SW480 (cell line): ENCODE results near the gene MCHR1.
"Not testable (repeated sequence)": the region's sequence is repeated elsewhere in the genome, so short reads cannot be mapped to it uniquely, and the experiment has no call there.

ENCODE experiments used
- DNase-seq: peaks from one replicate; pipeline ENCODE4 v3.0.0-alpha.2; 2016; ENCODE audit warnings: low spot score

The MCHR1 gene

DNA sequence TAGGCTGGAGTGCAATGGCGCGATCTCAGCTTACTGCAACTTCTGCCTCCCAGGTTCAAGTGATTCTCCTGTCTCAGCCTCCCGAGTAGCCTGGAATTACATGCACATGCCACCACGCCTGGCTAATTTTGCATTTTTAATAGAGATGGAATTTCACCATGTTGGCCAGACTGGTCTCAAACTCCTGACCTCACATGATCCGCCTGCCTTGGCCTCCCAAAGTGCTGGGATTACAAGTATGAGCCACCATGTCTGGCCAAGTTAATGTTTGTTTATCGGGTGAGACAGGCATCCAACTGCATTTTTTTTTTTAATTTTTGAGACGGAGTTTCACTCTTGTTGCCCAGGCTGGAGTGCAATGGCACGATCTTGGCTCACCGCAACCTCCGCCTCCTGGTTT, 22.6 kb upstream of the MCHR1 start:
- not testable (repeated sequence) for DNase-seq

DNA sequence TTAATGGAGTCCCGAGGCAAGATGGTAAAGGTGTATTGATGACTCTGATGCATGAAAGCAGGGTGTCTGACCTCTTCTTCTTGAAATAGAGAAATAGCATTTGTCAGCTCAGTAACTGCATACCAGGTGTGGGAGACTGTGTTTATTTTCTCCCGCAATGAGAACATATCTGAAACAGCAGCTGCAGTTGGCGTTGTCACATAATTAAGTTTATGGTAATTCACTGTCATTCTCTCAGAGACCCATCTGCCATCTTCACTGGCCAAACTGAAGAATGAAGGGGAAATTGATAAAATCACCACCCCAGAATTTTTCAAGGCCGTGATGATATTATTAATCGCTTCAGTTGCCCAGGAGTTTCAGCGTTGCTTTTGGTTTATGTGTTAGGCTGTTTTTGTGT, 20.1 kb upstream of the MCHR1 start:
- DNase-seq = no peak

DNA sequence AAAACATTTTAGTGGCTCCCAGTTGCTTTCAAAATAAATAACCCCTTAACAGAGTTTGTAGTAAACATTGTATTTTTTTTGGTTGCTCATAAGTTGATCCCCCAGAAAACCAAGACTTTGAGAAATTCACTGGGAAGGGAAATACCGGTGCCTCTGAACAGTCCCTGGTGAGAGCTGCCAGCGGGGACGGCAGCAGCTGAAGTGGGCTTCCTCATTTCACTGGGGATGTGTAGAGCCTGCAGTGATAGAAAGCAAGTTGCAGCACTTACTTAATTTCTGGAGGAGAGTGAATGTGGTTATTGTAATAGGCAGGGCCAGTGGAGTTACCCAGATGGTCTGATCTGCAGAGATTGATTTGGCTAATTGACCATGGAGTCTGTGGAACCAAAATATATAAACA, 18.6 kb upstream of the MCHR1 start:
- DNase-seq = no peak

DNA sequence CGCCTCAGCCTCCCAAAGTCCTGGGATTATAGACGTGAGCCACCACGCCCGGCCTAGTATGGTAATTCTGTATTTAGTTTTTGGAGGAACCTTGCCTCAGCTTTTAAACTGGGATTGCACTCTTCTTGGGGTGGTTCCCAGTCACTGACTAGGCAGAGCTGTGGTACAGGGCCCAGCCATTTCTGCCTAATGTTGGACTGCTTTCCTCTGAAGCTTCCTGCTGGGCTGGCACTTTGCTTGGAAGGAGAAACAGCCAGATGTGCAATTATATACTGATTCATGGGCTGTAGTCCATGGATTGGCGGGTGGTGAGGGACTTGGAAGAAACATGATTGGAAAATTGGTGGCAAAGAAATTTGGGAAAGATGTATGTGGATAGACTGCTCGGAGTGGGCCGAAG, 17.6 kb upstream of the MCHR1 start:
- no peak for DNase-seq

DNA sequence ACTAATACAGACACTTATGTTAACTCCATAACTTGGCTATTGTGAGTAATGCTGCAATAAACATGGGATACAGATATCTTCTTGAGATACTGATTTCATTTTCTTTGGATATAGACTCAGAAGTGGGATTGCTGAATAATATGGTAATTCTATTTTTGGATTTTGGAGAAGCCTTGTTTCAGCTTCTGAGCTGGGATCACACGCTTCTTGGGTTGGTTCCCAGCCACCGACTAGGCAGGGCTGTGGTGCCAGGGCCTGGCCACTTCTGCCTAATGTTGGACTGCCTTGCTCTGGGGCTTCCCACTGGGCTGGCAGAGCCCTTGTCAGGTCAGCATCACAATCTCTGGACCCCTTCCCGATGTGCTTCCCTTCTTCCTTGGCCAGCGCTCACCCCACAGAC, 14.0 kb upstream of the MCHR1 start:
- no peak for DNase-seq

DNA sequence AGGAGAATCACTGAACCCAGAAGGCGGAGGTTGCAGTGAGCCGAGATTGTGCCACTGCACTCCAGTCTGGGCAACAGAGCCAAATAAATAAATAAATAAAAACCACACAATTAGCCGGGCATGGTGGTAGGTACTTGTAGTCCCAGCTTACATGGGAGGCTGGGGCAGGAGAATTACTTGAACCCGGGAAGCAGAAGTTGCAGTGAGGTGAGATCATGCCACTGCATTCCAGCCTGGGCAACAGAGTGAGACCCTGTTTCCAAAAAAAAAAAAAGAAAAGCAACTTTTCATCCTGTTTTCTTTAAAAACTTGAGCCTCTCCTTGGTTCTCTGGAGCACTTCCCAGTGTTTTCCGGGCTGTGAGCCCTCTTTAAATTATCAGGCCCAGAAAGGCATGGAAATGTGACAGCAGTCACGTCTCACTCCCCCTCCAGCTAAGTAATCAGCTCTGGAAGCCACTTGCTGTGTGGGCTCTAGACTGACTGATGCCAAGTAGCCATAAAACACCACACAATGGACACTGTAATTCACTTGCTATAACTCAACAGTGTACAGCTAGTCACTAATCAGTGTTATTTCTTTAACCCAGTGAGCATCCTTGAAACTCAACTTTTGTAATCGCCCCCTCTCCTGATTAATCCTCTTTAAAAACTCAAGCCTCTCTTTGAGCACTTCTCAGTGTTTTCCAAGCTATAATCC, 13.0 kb upstream of the MCHR1 start:
- DNase-seq = no peak

DNA sequence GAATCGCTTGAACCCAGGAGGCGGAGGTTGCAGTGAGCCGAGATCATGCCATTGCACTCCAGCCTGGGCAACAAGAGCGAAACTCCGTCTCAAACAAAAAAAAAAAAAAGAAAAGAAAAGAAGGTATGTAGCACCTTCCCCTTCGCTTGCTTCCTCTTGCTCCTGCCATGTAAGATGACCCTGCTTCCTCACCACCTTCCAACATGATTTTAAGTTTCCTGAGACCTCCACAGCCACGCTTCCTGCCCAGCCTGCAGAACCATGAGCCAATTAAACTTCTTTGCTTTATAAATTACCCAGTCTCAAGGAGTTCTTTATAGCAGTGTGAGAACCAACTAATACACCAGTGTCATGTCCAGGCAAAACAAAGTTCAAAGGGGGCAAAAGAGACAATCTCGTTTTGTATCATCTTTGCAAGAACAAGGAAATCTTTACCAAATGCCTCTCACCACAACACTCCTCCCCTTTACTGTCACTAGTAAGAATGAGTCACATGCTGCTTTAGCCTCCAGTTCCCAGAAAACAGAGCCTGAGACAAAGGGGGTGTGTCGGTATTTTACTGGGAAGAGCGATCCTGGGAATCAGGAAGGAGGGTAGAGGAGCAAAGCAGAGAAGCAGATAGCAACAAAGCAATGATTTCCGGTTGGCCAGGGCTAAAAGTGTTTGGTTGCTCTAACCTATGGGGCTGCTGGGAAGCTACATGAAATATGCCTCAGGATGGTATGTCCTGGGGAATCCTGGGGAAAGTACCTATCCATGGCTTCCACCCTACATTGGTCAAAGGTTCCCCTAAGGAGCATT, 10.5 kb upstream of the MCHR1 start:
- DNase-seq = peak; percentile 73

DNA sequence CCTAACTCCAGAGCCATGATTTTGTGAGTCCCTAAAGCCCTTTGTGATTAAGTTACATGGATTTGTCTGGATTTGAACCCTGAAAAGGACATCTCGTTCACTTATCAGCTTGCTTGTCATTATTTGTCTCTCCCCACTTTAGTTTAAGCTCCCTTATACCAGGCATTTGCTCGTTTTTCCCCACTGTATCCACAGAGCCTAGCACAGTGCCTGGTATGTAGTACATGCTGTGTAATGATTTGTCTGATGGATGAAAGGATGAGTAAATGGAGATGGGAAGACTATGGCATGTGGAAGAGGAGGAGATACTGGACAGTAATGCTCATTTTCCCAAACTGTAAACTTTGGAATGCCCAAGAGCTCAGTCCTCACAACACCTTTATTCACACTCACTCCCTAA, 9.2 kb upstream of the MCHR1 start:
- DNase-seq = no peak

DNA sequence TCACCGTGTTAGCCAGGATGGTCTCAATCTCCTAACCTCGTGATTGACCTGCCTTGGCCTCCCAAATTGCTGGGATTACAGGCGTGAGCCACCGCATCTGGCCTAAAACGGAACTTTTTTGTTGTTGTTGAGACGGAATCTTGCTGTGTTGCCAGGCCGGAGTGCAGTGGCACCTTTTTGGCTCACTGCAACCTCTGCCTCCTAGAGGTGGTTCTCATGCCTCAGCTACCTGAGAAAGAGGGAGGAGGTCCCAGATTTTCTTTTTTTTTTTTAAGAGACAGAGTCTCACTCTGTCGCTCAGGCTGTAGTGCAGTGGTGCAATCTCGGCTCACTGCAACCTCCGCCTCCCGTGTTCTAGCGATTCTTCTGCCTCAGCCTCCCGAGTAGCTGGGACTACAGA, 7.9 kb upstream of the MCHR1 start:
- no peak for DNase-seq

DNA sequence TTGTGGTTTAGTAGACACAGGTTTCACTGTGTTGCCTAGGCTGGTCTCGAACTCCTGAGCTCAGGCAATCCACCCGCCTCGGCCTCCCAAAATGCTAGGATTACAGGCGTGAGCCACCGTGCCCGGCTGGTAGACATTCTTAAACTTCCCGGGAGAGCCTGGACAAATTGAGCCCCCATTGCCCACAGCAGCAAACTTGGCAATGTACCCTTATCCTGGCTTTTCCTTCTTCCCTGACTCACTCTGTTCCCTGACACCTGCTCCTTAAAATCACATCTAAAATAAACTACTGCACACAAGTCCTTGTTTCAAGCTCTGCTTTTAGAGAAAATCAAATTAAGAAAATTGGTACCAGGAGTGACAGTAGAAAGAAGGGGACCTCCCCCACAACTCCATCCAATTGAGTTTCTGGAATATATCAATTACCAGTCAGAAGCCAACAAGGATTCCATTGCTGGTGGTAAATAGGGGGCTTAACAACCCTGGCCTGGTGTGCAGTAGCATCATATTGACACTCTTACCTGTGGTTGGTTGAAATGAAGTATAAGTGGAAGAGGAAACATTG, 7.4 kb upstream of the MCHR1 start:
- DNase-seq = no peak

DNA sequence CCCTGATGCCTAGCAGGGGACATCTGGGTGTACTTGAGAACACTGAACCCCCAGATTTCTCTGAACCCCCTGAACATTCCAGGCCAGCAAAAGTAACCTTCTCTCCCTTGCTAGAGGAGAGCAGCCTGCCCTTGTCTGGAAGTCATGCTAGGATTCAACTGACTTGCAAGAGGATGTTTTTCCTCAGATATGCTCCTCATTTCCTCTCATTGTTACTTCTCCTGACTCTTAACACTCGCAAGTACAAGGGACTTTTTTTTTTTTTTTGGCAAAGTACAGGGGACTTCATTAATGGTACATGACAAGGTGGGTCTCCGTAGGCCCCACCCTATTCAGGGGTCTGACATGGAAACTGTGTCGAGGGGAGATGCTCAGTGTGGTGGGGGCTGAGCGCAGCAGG, 6.3 kb upstream of the MCHR1 start:
- DNase-seq = no peak

DNA sequence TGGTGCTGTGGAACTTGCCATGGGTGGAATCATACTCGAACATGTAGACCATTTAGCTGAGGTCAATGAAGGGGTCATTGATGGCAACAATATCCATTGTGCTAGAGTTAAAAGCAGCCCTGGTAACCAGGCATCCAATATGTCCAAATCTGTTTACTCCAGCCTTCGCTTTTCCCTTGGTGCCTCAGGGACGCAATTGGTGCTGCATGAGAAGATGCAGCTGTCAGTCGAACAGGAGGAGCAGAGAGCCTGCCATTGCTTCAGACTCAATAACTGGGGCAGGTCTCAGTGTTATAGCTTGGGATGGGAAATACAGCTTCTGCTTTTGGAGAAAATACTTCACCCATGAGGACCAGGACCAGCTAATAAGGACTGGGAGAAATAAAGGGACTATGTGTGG, 5.0 kb upstream of the MCHR1 start:
- DNase-seq = no peak

DNA sequence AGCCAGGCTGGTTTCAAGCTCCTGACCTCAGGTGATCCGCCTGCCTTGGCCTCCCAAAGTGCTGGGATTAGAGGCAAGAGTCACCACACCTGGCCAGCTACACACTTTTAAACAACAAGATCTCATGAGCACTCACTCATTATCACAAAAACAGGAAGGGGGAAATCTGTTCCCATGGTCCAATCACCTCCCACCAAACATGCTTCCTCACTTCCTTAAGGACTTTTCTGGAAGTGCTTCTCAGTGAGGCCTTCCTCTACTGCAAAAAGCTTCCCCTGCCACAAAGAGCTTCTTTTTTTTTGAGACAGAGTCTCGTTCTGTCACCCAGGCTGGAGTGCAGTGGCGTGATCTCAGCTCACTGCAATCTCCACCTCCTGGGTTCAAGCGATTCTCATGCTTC, 3.1 kb upstream of the MCHR1 start:
- DNase-seq = not testable (repeated sequence)

DNA sequence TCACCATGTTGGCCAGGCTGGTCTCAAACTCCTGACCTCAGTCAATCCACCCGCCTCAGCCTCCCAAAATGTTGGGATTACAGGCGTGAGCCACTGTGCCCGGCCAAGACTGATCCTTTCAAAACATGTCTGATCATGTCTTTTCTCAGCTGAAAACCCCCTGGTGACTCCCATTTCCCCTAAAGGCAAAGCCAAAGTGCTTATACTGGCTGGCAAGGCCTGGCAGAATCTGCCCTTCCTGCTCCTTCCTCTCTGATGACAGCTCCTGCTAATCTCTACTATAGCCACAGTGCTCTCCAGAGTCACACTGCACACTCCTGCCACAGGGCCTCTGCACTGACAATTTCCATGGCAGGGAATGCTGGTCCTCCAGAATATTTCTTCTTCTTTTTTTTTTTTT, 2.6 kb upstream of the MCHR1 start:
- DNase-seq = no peak

DNA sequence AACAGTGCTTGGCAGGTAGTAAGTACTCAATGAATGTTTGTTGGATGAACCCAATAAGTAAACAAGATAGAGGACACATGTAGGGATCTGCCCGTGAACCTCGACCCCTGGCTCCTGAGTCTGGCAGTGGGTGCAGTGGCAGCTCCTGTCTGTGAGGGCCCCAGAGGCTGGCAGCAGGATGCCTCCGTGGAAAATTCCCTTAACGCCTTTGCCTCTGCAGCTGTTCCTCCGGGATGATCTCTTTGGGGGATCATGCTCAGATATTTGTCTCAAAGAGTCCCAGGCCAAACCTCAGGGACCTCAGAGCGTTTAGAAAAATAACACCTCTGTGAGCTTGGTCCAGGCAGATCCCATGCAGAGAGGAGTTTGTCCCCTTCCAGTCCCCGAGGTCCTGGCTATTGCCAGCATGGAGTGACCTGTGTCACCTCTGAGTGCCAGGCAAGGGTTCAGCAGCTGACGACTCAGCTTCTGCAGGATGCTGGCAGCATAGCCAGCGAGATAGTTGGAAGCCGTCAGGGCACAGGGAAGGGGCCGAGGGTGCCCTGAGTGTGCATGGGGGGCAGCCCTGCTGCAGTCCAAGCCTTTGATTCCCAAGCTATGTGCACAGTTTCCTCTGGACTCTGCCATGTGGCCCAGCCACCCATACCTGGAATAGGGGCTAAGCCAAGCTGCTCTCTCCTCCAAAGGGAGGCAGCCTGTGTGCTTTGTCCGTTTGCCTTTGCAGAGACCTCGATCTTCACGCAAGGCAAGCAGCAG, 613 bp upstream of the MCHR1 start:
- DNase-seq = no peak

DNA sequence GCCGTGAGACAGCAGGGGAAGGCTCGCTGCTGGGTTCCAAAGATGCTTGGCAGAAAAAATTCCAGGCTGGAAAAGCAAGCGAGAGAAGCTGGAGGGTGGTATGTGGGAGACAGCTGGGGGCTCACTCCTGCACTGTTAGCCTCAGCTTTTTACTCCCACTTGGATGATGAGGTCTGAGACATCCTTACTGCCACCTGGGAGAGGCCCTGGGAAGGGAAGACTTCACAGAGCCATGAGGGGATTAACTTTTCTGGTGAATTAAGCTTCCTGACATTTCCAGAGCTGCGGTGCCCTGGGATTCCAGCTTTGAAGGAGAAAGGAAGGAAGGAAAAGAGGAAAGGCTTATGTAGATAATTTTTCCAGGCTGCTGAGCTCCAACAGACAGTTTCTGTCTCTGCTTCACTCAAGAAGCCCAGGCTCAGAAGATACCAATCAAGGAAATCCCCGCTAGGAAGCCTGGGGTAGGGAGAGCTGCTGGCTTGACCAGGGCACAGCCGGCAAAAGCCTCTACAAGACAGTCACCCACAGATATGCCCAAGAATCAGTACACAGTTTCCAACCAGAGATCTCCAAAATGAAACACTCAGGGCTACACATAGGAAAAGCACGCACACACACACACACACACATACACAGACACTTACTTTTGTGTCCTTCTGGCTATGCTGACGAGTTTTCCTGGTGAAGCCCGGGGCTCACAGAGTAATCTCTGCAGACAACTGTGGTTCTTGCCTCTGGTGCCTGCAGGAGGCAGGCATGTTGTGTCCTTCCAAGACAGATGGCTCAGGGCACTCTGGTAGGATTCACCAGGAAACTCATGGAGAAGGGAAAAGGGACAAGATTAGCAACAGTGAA, 907 bp downstream of the MCHR1 start:
- no peak for DNase-seq

DNA sequence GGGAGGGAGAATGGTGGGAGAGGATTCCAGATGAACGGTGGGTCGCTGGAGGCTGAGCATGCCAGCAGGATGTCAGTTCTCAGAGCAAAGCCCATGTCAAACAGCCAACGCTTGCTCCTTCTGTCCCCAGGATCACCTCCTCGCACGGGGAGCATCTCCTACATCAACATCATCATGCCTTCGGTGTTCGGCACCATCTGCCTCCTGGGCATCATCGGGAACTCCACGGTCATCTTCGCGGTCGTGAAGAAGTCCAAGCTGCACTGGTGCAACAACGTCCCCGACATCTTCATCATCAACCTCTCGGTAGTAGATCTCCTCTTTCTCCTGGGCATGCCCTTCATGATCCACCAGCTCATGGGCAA, 1.5 kb downstream of the MCHR1 start:
- DNase-seq = no peak

DNA sequence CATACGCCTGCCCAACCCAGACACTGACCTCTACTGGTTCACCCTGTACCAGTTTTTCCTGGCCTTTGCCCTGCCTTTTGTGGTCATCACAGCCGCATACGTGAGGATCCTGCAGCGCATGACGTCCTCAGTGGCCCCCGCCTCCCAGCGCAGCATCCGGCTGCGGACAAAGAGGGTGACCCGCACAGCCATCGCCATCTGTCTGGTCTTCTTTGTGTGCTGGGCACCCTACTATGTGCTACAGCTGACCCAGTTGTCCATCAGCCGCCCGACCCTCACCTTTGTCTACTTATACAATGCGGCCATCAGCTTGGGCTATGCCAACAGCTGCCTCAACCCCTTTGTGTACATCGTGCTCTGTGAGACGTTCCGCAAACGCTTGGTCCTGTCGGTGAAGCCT, 2.2 kb downstream of the MCHR1 start:
- DNase-seq = no peak

DNA sequence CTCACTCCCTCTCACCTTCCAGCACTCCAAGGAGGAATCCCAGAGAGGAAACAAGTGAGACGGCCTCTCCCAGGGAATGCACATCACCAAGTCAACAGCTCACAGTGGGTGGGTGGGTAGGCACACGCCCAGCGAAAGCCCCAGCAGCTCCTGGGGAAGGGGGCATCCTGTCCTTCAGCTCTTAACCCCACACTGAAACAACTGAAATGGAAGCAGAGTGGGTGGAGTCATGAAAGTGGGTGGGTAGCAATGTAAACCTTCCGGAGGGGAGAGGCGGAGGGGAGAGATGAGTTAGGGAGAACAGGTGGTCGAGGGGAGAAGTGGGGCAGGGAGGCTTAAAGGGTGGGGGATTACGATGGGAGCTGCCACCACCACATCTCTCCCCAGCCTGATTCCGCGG, 5.4 kb downstream of the MCHR1 start:
- DNase-seq = no peak

DNA sequence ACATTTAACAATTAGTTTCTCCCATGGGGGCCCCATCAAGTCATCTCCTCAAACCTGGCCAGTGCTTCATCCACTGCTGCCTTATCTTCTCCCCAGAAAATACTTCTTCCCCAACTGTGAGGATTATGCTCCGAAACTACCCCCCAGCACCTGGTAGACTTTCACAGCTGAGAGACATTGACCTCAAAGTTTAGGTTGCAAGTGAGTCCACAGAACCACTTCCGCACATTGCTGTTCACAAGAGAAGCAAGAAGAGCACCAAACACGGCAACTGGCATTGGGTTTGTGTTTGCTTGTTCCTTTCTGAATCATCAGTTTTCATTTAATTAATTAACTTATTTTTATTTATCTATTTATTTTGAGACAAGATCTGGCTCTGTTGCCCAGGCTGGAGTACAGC, 6.1 kb downstream of the MCHR1 start:
- DNase-seq = no peak

DNA sequence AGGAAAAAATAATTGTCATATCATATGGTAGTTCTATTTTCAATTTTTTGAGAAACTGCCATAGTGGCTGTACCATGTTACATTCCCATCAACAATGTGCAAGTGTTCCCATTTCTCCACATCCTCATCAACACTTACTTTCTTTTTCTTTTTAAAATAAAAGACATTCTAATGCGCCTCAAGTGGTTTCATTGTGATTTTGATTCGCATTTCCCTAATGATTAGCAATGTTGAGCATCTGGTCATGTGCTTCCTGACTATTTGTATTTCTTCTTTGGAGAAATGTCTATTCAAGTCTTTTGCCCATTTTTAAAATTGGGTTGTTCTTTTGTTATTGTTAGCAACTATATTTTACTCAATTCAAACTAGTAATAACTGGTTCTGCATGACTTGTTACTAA, 8.4 kb downstream of the MCHR1 start:
- DNase-seq = no peak

DNA sequence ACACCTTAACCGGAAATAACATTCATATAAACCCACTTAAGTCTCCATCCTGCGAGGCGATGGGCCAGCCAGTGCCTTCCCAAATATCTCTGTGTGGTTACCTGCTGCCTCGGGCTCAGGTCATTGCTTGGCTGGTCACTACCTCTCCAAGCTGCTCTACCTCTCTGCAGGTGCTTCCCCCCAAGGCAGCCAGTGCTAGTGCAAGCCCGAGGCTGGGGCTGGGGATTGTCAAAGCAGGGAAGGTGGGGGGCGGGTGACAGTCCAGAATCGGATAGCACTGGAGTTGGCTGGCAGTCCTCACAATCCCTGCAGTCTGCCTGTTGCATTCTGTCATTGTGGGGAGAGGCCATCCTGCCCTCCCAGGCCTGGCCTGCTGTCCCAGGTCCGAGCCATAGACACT, 11.1 kb downstream of the MCHR1 start:
- DNase-seq = no peak
